Colonic mucosa (tissue), 4 donors: Measurements from ENCODE around the gene HIVEP3. TPM values are rescaled to one million over a fixed set of nuclear protein-coding genes. Genes with fewer than 3 reads are reported as not detected.
A peak's percentile ranks its signal among the peaks of the same experiment; 100 is the strongest.

Experiments used
- DNase-seq: peaks from one replicate; pipeline ENCODE4 v3.0.0-alpha.2; 2020
- H3K27ac ChIP-seq: fragments of 200-600 bp; one replicate; pipeline ENCODE4 v1.8.0; 2021
- H3K27me3 ChIP-seq: fragments of 200-600 bp; one replicate; pipeline ENCODE4 v1.8.0; 2021
- H3K36me3 ChIP-seq: fragments of 200-600 bp; one replicate; pipeline ENCODE4 v1.8.0; 2021
- H3K4me1 ChIP-seq: fragments of 200-600 bp; one replicate; pipeline ENCODE4 v1.8.0; 2021; ENCODE audit warnings: mild to moderate bottlenecking
- H3K4me3 ChIP-seq: fragments of 200-600 bp; one replicate; pipeline ENCODE4 v1.8.0; 2021
- H3K9ac ChIP-seq, 2 donors: one replicate each; pipeline ENCODE4 v1.7.0; 2013; ENCODE audit warnings: control low read depth in 2 of 2, low read depth in 2 of 2, low read length in 2 of 2
- H3K9me3 ChIP-seq: fragments of 200-600 bp; one replicate; pipeline ENCODE4 v1.8.0; 2021
- intact Hi-C: fragments of 100-400 bp; cut with DNase I; formaldehyde crosslinking; loops from one replicate; pipeline ENCODE4 v1.14.1; 2022
- total RNA-seq, 2 donors: library from RNA; stranded (reverse); fragmentation: NEBNext Ultra II Directional in 1 of 2; extraction: Animal tissue kit (Norgen Biotek cat#: 25700) in 1 of 2; gene quantifications; one replicate each; pipeline ENCODE4 v1.2.1, GENCODE V29; 2021
- TF ChIP-seq, protein P1 (sequence below): fragments of 200-600 bp; IDR thresholded peaks from one replicate; pipeline ENCODE4 v1.8.0; 2022; ENCODE audit warnings: antibody characterized with exemption, mild to moderate bottlenecking
- donor health status: healthy.
- donor health status: DM: no; HTN: no; CAD: no.
- donor health status: DM: no; HTN: no; CAD: no.

HIVEP3 gene
- 1 to 10 TPM; 1.9 to 3.3 TPM for total RNA-seq

DNA sequence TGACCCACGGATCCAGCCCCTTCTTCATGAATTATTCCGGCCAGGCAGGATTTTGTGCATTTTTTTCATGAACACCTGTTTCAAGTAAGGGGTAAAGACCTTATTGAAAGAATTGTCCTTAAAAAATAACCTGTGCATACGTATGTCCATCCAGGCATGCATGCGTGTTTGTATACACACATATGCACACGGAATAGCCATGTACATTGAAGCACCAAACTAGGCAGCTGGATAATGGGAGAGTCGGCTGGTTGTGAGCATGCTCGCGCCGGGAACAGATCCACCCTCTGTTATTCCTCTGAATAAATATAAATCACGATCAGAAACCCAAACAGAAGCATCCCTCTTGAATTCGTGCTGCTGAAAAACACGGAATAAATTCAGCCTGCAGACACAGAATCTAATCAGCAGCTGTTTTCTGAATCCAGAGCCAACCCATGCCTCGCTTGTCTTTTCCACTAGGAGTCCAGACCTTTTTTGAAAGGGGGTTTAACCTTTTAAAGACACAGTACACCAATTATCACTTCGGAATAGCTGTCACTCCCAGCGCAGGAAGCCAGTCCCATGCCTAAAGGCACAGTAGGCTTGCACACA lies at the start of gene HIVEP3:
TSS of gene HIVEP3 (minus strand) at position 473 of the 594 bp plus-strand sequence.
- no peak for DNase-seq
- H3K9ac ChIP-seq, result peak within 1 kb of the TSS; percentile 45 to 59
- no peaks in the 10 kb centered on the region for H3K27me3 ChIP-seq
- peak within 1 kb of the TSS; percentile 57 for H3K4me3 ChIP-seq
- H3K36me3 ChIP-seq, result no peaks in the 10 kb centered on the region
- H3K27ac ChIP-seq, result no peak within 1 kb of the TSS
- TF ChIP-seq, protein P1, sequence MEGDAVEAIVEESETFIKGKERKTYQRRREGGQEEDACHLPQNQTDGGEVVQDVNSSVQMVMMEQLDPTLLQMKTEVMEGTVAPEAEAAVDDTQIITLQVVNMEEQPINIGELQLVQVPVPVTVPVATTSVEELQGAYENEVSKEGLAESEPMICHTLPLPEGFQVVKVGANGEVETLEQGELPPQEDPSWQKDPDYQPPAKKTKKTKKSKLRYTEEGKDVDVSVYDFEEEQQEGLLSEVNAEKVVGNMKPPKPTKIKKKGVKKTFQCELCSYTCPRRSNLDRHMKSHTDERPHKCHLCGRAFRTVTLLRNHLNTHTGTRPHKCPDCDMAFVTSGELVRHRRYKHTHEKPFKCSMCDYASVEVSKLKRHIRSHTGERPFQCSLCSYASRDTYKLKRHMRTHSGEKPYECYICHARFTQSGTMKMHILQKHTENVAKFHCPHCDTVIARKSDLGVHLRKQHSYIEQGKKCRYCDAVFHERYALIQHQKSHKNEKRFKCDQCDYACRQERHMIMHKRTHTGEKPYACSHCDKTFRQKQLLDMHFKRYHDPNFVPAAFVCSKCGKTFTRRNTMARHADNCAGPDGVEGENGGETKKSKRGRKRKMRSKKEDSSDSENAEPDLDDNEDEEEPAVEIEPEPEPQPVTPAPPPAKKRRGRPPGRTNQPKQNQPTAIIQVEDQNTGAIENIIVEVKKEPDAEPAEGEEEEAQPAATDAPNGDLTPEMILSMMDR, result no peak
- no peaks in the 10 kb centered on the region for H3K9me3 ChIP-seq
- H3K4me1 ChIP-seq, result peaks cover 3% of the 10 kb centered on the region
- intact Hi-C loops, result no loop called here

DNA sequence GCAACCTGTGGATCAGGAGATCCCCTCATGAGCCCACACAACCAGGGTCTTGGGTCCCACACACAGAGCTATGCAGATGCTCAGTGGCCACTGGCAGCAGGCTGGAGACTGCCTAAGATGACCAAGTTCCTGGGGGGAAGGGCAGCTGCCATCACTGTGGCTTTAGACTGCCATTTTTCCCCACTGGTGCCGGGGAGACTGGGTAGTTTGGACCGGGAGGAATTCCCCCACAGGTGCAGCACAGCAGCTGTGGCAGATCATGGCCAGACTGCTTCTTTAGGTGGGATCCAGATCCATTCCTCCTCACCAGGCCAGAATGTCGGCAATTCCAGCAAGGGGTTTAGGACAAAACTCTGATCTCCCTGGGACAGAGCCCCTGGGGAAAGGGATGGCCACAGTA lies 45.7 kb upstream of the HIVEP3 start:
- H3K36me3 ChIP-seq, result no peaks in the 10 kb centered on the region
- H3K27ac ChIP-seq, result no peak overlapping the region
- no peaks in the 10 kb centered on the region for H3K27me3 ChIP-seq
- no peak for DNase-seq
- no peaks in the 10 kb centered on the region for H3K4me1 ChIP-seq
- H3K4me3 ChIP-seq, result no peak overlapping the region
- H3K9me3 ChIP-seq, result no peaks in the 10 kb centered on the region
- TF ChIP-seq, protein P1, result no peak
- intact Hi-C loops, result no loop called here
- no peak overlapping the region for H3K9ac ChIP-seq

DNA sequence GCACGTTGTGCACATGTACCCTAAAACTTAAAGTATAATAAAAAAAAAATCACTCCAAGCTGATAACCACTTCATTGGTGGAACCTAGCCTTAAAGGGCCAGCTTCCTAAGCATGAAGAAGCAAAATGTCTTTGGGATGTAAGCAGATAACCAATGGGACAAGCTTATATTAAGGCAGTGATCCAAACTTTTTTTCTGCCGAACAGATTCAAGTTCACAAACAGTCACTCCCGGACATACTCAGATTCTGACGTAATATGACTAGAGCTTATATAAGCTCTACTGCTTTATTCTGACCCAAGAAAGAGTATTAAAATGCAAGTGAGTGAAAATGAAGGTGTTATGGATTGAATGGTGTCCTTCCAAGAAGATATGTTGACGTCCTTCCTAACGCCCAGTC lies 44.9 kb upstream of the HIVEP3 start:
- Histone ChIP-seq H3K36me3 (no peaks in the 10 kb centered on the region), H3K27ac (no peak overlapping the region), H3K4me1 (no peaks in the 10 kb centered on the region), H3K4me3 (no peak overlapping the region), H3K9ac (no peak overlapping the region), H3K9me3 (no peaks in the 10 kb centered on the region), H3K27me3 (no peaks in the 10 kb centered on the region)
- TF ChIP-seq, protein P1, result no peak
- intact Hi-C loops, result no loop called here
- no peak for DNase-seq

DNA sequence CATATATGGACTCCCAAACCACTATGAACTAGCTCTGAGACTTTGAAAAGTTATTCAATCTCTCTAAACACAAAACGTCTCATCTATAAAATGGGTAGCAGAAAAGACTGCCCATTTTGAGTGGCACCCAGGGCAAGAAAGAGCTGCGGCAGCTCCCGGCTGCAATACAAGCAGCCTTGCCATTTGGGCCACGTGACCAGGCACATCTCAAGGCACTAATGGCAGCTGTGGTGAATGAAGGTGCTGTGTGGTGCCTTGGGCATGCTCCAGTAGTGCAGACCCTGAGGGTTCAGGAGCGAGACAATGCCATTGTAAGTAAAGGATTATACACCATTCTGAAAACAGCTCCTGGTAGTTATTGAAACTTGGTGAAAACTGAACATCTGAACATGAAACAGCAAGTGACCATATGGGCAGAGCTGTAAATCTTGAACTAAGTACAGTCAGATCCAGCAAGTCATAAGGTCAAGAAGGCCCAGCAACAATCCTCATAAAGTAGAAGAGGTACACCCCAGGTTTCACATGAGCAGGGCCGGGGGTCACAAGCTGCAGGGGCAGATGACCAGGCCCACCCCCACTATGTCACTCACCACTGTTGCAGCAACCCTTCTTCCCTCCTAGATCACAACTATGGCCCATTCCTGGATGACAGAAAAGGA lies 39.4 kb upstream of the HIVEP3 start:
- H3K9me3 ChIP-seq, result no peaks in the 10 kb centered on the region
- H3K4me1 ChIP-seq, result no peaks in the 10 kb centered on the region
- H3K27me3 ChIP-seq, result no peaks in the 10 kb centered on the region
- H3K4me3 ChIP-seq, result no peak overlapping the region
- H3K27ac ChIP-seq, result no peak overlapping the region
- intact Hi-C loops, result no loop called here
- TF ChIP-seq, protein P1, result no peak
- H3K9ac ChIP-seq, result no peak overlapping the region
- no peaks in the 10 kb centered on the region for H3K36me3 ChIP-seq
- DNase-seq, result no peak

DNA sequence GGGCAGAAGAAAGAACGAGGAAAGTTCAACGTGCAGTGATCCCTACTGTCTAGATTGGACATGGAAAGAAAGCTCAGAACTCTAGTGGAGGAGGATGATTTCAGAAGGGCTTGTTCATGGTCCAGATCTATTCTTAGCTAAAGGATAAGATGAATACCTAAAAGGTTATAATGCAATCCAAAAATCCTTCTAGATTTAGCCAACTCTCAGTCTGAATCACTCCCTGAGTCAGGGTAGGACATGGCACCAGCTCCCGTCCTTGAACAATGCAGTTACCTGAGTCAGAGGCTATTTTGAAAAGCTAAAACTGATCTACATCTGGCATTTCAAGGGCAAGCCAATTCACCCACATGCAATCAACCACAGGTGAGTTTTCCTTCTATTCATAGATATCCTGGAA lies 38.8 kb upstream of the HIVEP3 start:
- Histone ChIP-seq H3K27me3 (no peaks in the 10 kb centered on the region), H3K27ac (no peak overlapping the region), H3K36me3 (no peaks in the 10 kb centered on the region), H3K9me3 (no peaks in the 10 kb centered on the region), H3K4me1 (no peaks in the 10 kb centered on the region), H3K4me3 (no peak overlapping the region), H3K9ac (no peak overlapping the region)
- TF ChIP-seq, protein P1, result no peak
- no peak for DNase-seq
- intact Hi-C loops, result no loop called here
